Thyroid gland (tissue), 4 donors: Measurements from ENCODE around the gene ATP13A3. TPM values are rescaled to one million over a fixed set of nuclear protein-coding genes. Genes with fewer than 3 reads are reported as not detected.
"Not testable (repeated sequence)": the region's sequence is repeated elsewhere in the genome, so short reads cannot be mapped to it uniquely, and the experiment has no call there.

Experiments
- DNase-seq, 2 donors: peaks; one replicate each; pipeline ENCODE4 v3.0.0-alpha.2; 2019
- H3K27ac ChIP-seq, 3 donors: fragments of 200-600 bp; sonication (generic); 1 replicate in 2 of 3; 2 replicates in 1 of 3; pipeline ENCODE4 v1.5.1; 2016 to 2019; ENCODE audit warnings: mild to moderate bottlenecking in 1 of 3, moderate library complexity in 1 of 3
- H3K27me3 ChIP-seq: fragments of 200-600 bp; sonication (generic); one replicate; pipeline ENCODE4 v1.5.1; 2019
- H3K36me3 ChIP-seq, 2 donors: fragments of 200-600 bp; sonication (generic); one replicate each; pipeline ENCODE4 v1.5.1; 2016 to 2019
- H3K4me1 ChIP-seq, 2 donors: fragments of 200-600 bp; sonication (generic); one replicate each; pipeline ENCODE4 v1.5.1; 2017 to 2019
- H3K4me3 ChIP-seq, 3 donors: fragments of 200-600 bp; sonication (generic); replicated peaks in 1 of 3; 1 replicate in 2 of 3; 2 replicates in 1 of 3; pipeline ENCODE4 v1.5.1; 2016; ENCODE audit warnings: mild to moderate bottlenecking in 1 of 3
- H3K9me3 ChIP-seq: fragments of 200-600 bp; sonication (generic); one replicate; pipeline ENCODE4 v1.5.1; 2017
- CTCF ChIP-seq, 6 experiments: fragments of 200-600 bp in 3 of 6; fragments of 450-650 bp in 3 of 6; sonication (generic) in 3 of 6; IDR thresholded peaks; one replicate each; pipeline ENCODE4 v1.5.1; 2016 to 2019; ENCODE audit warnings: antibody characterized with exemption in 6 of 6, mild to moderate bottlenecking in 2 of 6, inconsistent platforms in 1 of 6, moderate library complexity in 1 of 6
- POLR2A ChIP-seq, 2 donors: fragments of 450-650 bp; IDR thresholded peaks; one replicate each; pipeline ENCODE4 v1.6.1; 2017; ENCODE audit warnings: antibody characterized with exemption in 2 of 2, mild to moderate bottlenecking in 2 of 2, moderate library complexity in 1 of 2
- WGBS, 2 donors: methylation state at CpG; one replicate each; pipeline ENCODE4 v1.1.5; 2017; 5-methylcytosine and 5-hydroxymethylcytosine counted together
- intact Hi-C: fragments of 100-400 bp; cut with DNase I; formaldehyde crosslinking; loops from one replicate; pipeline ENCODE4 v1.15.1; 2023
- total RNA-seq, 4 donors: library from RNA; depleted of rRNA; stranded (reverse); fragments of >200 nt; gene quantifications; one replicate each; pipeline ENCODE4 v1.2.3, GENCODE V29; 2016

ATP13A3 gene
- total RNA-seq, 4 donors from 2014 or later, result 262 to 426 (median 341) TPM

DNA sequence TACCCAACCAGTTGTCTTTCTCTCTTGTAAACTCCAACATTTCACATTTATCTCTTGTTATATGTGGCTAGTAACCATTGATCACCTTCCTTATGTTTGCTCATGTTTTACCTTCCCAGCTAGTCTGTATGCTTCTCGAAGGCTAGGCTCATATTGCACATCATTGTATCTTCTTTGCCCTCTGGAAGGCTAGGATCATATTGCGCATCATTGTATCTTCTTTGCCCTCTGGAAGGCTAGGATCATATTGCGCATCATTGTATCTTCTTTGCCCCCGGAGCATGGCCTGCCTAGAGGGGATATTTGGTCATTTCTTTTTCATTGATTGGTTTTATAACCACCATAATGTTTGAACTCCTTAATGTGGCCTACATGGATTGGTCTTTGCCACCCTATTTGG lies 39.4 kb upstream of the ATP13A3 start:
- 77 to 92% methylated on average over 4 of the region's 4 CpGs for WGBS, 2 donors
- intact Hi-C loops, result no loop called here
- H3K27me3 ChIP-seq, result no peaks in the 10 kb centered on the region

GRCh38 chr3:194522579-194523046 lies 35.8 kb upstream of the ATP13A3 start:
- Histone ChIP-seq H3K27ac (no peak overlapping the region), H3K36me3 (no peaks in the 10 kb centered on the region), H3K27me3 (no peaks in the 10 kb centered on the region), H3K4me3 (no peak overlapping the region), H3K4me1 (peaks cover 2 to 8% of the 10 kb centered on the region in 2 donors), H3K9me3 (no peaks in the 10 kb centered on the region)
- intact Hi-C loops, result no loop called here
- TF ChIP-seq CTCF (IDR thresholded peaks at IDR 0.05) (no peak), POLR2A (IDR thresholded peaks at IDR 0.05) (no peak)
- DNase-seq, result no peak
- 51 to 58% methylated on average over 4 of the region's 4 CpGs for WGBS, 2 donors

More for the DNA sequence above, 39.4 kb upstream of the ATP13A3 start:
- no peak overlapping the region for H3K27ac ChIP-seq
- DNase-seq, result no peak
- H3K36me3 ChIP-seq, result no peaks in the 10 kb centered on the region
- TF ChIP-seq CTCF (IDR thresholded peaks at IDR 0.05), result no peak
- no peak for TF ChIP-seq POLR2A (IDR thresholded peaks at IDR 0.05)
- H3K4me3 ChIP-seq, result no peak overlapping the region
- H3K9me3 ChIP-seq, result no peaks in the 10 kb centered on the region
- peaks cover 0 to 3% of the 10 kb centered on the region in 2 donors for H3K4me1 ChIP-seq

- intact Hi-C loops, result no loop called here
- Histone ChIP-seq H3K27ac (no peak overlapping the region), H3K4me1 (peaks cover 11 to 17% of the 10 kb centered on the region in 2 donors), H3K4me3 (no peak overlapping the region), H3K9me3 (no peaks in the 10 kb centered on the region), H3K27me3 (no peaks in the 10 kb centered on the region), H3K36me3 (no peaks in the 10 kb centered on the region)
- WGBS, 2 donors, result 77 to 86% methylated on average over 2 of the region's 2 CpGs
- no peak for TF ChIP-seq POLR2A (IDR thresholded peaks at IDR 0.05)
- TF ChIP-seq CTCF (IDR thresholded peaks at IDR 0.05), result no peak
- DNase-seq, result no peak
These were observed 34.9 kb upstream of the ATP13A3 start for GRCh38 chr3:194521510-194522260.

GRCh38 chr3:194520682-194521162 lies 33.9 kb upstream of the ATP13A3 start:
- H3K27ac ChIP-seq, H3K4me3 ChIP-seq, H3K9me3 ChIP-seq, intact Hi-C loops, H3K27me3 ChIP-seq, DNase-seq, H3K36me3 ChIP-seq: not testable (repeated sequence)
- 68 to 74% methylated on average over 8 of the region's 8 CpGs for WGBS, 2 donors
- H3K4me1 ChIP-seq, result peaks cover 13 to 20% of the 10 kb centered on the region in 2 donors

- WGBS, 2 donors, result 62 to 84% methylated on average over 5 of the region's 5 CpGs
- H3K27ac ChIP-seq, H3K9me3 ChIP-seq, H3K36me3 ChIP-seq, H3K27me3 ChIP-seq, H3K4me3 ChIP-seq, intact Hi-C loops, DNase-seq: not testable (repeated sequence)
- H3K4me1 ChIP-seq, result peaks cover 13 to 25% of the 10 kb centered on the region in 2 donors
- peak in 1 of 6 experiments; percentile 28 for TF ChIP-seq CTCF (IDR thresholded peaks at IDR 0.05)
These were observed 33.4 kb upstream of the ATP13A3 start for GRCh38 chr3:194520201-194520600.
